ENCODE results near the gene FAF1. TPM values are rescaled to one million over a fixed set of nuclear protein-coding genes. Genes with fewer than 3 reads are reported as not detected.

FAF1 gene
- total and polyA plus RNA-seq, 2 donors (not counting 1 experiment from before 2014, with no cell fraction given), result 39.6 to 40.0 TPM

DNA sequence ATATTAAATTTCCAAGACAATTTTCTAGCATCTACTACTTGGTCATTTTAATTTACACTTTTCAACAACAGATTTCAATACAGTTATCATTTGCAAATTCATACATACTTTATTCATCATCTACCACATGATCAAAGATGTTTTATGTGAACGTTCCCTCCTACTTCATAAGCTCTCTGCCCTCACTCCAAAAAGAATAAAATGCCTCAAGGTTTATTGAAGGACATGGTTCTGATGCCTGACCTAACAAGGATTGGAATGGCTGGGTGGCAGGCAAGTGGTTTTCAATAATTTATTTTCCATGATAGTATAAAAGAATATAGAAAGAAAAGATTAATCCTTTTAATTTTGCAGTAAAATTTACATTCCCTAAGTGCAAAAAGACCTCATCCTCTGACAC, 15.4 kb upstream of the FAF1 start:
- Histone ChIP-seq H3K27ac (ENCODE audit: insufficient read depth, low read length) (no peak overlapping the region), H3K27me3 (ENCODE audit: control insufficient read depth, insufficient read depth, low read length) (no peaks in the 10 kb centered on the region), H3K9ac (ENCODE audit: insufficient read depth, low read length) (no peak overlapping the region), H3K4me1 (ENCODE audit: control insufficient read depth, extremely low read depth, insufficient read depth, low read length) (no peaks in the 10 kb centered on the region), H3K36me3 (ENCODE audit: control insufficient read depth, insufficient read depth, low read length) (no peaks in the 10 kb centered on the region), H3K4me3 (replicated peaks in 1 of 4; ENCODE audit: control extremely low read depth in 1 of 4, insufficient read depth in 1 of 4, low read depth in 3 of 4, low read length in 4 of 4) (no peak overlapping the region), H3K4me2 (ENCODE audit: extremely low read depth, insufficient read depth, low read length) (no peak overlapping the region), H3K9me3 (ENCODE audit: control insufficient read depth, insufficient read depth, low read depth, low read length) (no peaks in the 10 kb centered on the region), H3K79me2 (ENCODE audit: control insufficient read depth, insufficient read depth, low read length) (peaks cover 67% of the 10 kb centered on the region), H2AFZ (ENCODE audit: low read length) (no peak overlapping the region), H4K20me1 (ENCODE audit: control insufficient read depth, extremely low read depth, insufficient read depth, low read length) (no peaks in the 10 kb centered on the region)
- TF ChIP-seq, protein P1, sequence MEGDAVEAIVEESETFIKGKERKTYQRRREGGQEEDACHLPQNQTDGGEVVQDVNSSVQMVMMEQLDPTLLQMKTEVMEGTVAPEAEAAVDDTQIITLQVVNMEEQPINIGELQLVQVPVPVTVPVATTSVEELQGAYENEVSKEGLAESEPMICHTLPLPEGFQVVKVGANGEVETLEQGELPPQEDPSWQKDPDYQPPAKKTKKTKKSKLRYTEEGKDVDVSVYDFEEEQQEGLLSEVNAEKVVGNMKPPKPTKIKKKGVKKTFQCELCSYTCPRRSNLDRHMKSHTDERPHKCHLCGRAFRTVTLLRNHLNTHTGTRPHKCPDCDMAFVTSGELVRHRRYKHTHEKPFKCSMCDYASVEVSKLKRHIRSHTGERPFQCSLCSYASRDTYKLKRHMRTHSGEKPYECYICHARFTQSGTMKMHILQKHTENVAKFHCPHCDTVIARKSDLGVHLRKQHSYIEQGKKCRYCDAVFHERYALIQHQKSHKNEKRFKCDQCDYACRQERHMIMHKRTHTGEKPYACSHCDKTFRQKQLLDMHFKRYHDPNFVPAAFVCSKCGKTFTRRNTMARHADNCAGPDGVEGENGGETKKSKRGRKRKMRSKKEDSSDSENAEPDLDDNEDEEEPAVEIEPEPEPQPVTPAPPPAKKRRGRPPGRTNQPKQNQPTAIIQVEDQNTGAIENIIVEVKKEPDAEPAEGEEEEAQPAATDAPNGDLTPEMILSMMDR (conservative IDR thresholded peaks at IDR 0.05 in 1 of 2, IDR thresholded peaks at IDR 0.05 in 1 of 2; ENCODE audit: low read depth in 1 of 2, low read length in 2 of 2), result no peak
- no peak for TF ChIP-seq EZH2 (IDR thresholded peaks at IDR 0.05; ENCODE audit: low read length, missing control alignments)
- no peak for DNase-seq (ENCODE audit: low read depth in 2 of 2)

GRCh38 chr1:50974618-50974935, 14.5 kb upstream of the FAF1 start:
- H3K9ac ChIP-seq (ENCODE audit: insufficient read depth, low read length), result no peak overlapping the region
- no peak overlapping the region for H3K4me3 ChIP-seq (replicated peaks in 1 of 4; ENCODE audit: control extremely low read depth in 1 of 4, insufficient read depth in 1 of 4, low read depth in 3 of 4, low read length in 4 of 4)
- H3K9me3 ChIP-seq (ENCODE audit: control insufficient read depth, insufficient read depth, low read depth, low read length), result no peaks in the 10 kb centered on the region
- TF ChIP-seq EZH2 (IDR thresholded peaks at IDR 0.05; ENCODE audit: low read length, missing control alignments), result no peak
- TF ChIP-seq, protein P1 (conservative IDR thresholded peaks at IDR 0.05 in 1 of 2, IDR thresholded peaks at IDR 0.05 in 1 of 2; ENCODE audit: low read depth in 1 of 2, low read length in 2 of 2), result no peak
- H2AFZ ChIP-seq (ENCODE audit: low read length), result no peak overlapping the region
- no peaks in the 10 kb centered on the region for H3K4me1 ChIP-seq (ENCODE audit: control insufficient read depth, extremely low read depth, insufficient read depth, low read length)
- DNase-seq (ENCODE audit: low read depth in 2 of 2), result no peak
- no peaks in the 10 kb centered on the region for H3K36me3 ChIP-seq (ENCODE audit: control insufficient read depth, insufficient read depth, low read length)
- H3K79me2 ChIP-seq (ENCODE audit: control insufficient read depth, insufficient read depth, low read length), result peaks cover 67% of the 10 kb centered on the region
- H3K4me2 ChIP-seq (ENCODE audit: extremely low read depth, insufficient read depth, low read length), result no peak overlapping the region
- H3K27me3 ChIP-seq (ENCODE audit: control insufficient read depth, insufficient read depth, low read length), result no peaks in the 10 kb centered on the region
- no peak overlapping the region for H3K27ac ChIP-seq (ENCODE audit: insufficient read depth, low read length)
- H4K20me1 ChIP-seq (ENCODE audit: control insufficient read depth, extremely low read depth, insufficient read depth, low read length), result no peaks in the 10 kb centered on the region

DNA sequence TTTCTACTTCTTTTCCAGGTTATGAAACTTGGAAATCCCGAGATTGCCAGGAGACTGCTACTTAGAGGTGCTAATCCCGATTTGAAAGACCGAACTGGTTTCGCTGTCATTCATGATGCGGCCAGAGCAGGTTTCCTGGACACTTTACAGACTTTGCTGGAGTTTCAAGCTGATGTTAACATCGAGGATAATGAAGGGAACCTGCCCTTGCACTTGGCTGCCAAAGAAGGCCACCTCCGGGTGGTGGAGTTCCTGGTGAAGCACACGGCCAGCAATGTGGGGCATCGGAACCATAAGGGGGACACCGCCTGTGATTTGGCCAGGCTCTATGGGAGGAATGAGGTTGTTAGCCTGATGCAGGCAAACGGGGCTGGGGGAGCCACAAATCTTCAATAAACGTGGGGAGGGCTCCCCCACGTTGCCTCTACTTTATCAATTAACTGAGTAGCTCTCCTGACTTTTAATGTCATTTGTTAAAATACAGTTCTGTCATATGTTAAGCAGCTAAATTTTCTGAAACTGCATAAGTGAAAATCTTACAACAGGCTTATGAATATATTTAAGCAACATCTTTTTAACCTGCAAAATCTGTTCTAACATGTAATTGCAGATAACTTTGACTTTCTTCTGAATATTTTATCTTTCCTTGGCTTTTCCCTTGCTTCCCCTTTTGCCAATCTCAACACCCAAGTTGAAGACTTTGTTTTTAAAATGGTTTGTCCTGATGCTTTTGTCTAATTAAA, 14.0 kb upstream of the FAF1 start:
- Histone ChIP-seq H3K9ac (ENCODE audit: insufficient read depth, low read length) (no peak overlapping the region), H3K79me2 (ENCODE audit: control insufficient read depth, insufficient read depth, low read length) (peaks cover 68% of the 10 kb centered on the region), H3K4me1 (ENCODE audit: control insufficient read depth, extremely low read depth, insufficient read depth, low read length) (no peaks in the 10 kb centered on the region), H3K27me3 (ENCODE audit: control insufficient read depth, insufficient read depth, low read length) (no peaks in the 10 kb centered on the region), H4K20me1 (ENCODE audit: control insufficient read depth, extremely low read depth, insufficient read depth, low read length) (no peaks in the 10 kb centered on the region), H3K4me3 (replicated peaks in 1 of 4; ENCODE audit: control extremely low read depth in 1 of 4, insufficient read depth in 1 of 4, low read depth in 3 of 4, low read length in 4 of 4) (no peak overlapping the region), H3K27ac (ENCODE audit: insufficient read depth, low read length) (no peak overlapping the region), H3K36me3 (ENCODE audit: control insufficient read depth, insufficient read depth, low read length) (no peaks in the 10 kb centered on the region), H3K9me3 (ENCODE audit: control insufficient read depth, insufficient read depth, low read depth, low read length) (no peaks in the 10 kb centered on the region), H2AFZ (ENCODE audit: low read length) (no peak overlapping the region), H3K4me2 (ENCODE audit: extremely low read depth, insufficient read depth, low read length) (no peak overlapping the region)
- no peak for DNase-seq (ENCODE audit: low read depth in 2 of 2)
- TF ChIP-seq, protein P1 (conservative IDR thresholded peaks at IDR 0.05 in 1 of 2, IDR thresholded peaks at IDR 0.05 in 1 of 2; ENCODE audit: low read depth in 1 of 2, low read length in 2 of 2), result no peak
